ENCODE measurements around the gene HBA2.

The HBA2 gene

DNA sequence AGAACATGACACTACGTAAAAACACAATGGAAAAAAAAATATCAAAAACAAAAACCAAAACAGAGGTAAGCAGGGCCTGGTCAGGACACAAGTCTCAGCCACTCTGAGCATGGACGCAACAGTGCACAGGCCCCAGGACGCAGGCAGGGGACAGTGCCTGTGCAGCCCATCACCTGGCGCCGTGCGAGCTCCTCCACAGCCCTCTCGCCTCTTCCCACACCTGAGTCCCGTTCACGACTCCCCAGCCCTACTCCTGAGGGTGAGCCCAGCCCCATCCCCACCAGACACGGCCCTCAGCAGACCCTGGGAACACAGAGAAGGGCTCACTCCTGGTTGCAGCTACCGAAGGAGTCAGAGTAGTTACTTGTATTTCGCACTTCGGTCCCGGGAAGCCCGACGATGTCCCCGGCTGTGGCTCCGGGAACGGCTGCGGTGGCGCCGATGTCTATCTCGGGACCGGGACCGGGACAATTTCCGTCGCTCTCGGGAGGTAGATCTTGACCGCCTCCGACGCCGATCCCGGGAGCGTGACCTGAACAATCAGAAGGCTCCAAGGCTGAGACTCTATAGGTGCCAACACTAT is 17.0 kb downstream of the HBA2 start:
- in situ Hi-C loops (cut with HindIII; ENCODE audit: low sequenced_read_pairs): no loop called here
- no peak for DNase-seq (ENCODE audit: low read depth, low spot score)
- no peak overlapping the region for H3K4me3 ChIP-seq (ENCODE audit: low read depth, low read length)
- TF ChIP-seq, protein P1, sequence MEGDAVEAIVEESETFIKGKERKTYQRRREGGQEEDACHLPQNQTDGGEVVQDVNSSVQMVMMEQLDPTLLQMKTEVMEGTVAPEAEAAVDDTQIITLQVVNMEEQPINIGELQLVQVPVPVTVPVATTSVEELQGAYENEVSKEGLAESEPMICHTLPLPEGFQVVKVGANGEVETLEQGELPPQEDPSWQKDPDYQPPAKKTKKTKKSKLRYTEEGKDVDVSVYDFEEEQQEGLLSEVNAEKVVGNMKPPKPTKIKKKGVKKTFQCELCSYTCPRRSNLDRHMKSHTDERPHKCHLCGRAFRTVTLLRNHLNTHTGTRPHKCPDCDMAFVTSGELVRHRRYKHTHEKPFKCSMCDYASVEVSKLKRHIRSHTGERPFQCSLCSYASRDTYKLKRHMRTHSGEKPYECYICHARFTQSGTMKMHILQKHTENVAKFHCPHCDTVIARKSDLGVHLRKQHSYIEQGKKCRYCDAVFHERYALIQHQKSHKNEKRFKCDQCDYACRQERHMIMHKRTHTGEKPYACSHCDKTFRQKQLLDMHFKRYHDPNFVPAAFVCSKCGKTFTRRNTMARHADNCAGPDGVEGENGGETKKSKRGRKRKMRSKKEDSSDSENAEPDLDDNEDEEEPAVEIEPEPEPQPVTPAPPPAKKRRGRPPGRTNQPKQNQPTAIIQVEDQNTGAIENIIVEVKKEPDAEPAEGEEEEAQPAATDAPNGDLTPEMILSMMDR (IDR thresholded peaks at IDR 0.05; ENCODE audit: low read depth, low read length): no peak

DNA sequence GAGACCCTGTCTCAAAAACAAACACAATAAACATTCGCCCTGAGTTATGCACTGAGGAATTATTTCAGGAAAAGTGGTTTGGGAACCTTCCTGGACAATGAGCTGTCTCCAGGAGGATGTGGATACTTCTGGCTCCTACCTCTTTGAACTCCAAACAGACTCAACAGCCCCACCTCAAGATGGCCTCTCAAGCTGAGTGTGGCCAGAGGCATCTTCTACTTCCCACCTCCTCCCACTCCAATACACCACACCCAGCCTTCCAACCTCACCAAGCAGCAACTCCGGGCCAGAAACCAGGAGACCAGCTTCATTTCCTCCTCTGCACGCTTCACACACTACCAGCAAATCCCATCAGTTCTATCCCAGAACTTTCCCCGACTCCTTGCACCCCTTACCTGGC is 19.2 kb downstream of the HBA2 start:
- in situ Hi-C loops (cut with HindIII; ENCODE audit: low sequenced_read_pairs): no loop called here
- no peak for DNase-seq (ENCODE audit: low read depth, low spot score)
- TF ChIP-seq, protein P1 (IDR thresholded peaks at IDR 0.05; ENCODE audit: low read depth, low read length): no peak
- H3K4me3 ChIP-seq (ENCODE audit: low read depth, low read length): no peak overlapping the region

DNA sequence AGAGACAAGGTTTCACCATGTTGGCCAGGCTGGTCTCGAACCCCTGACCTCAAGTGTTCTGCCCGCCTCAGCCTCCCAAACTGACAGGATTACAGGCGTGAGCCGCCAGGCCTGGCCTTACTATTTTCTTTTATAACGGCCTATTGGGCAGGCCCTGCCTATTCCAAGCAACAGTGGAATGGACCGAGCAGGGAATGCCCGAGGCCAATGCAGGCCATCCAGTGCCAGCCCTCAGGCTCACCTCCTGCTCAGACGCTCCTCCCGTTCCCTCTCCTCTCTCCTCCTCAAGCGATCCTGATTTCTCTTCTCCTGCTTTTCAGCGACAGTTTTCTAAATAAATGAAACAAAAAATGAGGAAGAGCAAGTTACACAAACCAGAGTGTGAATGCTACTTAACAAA is 20.0 kb downstream of the HBA2 start:
- DNase-seq (ENCODE audit: low read depth, low spot score): no peak
- H3K4me3 ChIP-seq (ENCODE audit: low read depth, low read length): no peak overlapping the region
- in situ Hi-C loops (cut with HindIII; ENCODE audit: low sequenced_read_pairs): no loop called here
- TF ChIP-seq, protein P1 (IDR thresholded peaks at IDR 0.05; ENCODE audit: low read depth, low read length): no peak

DNA sequence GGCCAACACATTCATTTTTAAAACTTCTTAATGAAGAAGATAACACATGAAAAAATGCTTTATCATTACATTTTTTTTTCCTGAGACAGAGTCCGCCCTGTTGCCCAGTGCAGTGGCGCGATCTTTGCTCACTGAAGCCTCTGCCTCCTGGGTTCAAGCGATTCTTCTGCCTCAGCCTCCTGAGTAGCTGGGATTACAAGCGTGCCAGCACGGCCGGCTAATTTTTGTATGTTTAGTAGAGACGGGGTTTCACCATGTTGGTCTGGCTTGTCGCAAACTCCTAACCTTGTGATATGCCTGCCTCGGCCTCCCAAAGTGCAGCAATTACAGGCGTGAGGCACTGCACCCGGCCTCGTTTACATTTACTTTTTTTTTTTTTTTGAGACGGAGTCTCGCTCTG is 20.8 kb downstream of the HBA2 start:
- TF ChIP-seq, protein P1 (IDR thresholded peaks at IDR 0.05; ENCODE audit: low read depth, low read length): no peak
- in situ Hi-C loops (cut with HindIII; ENCODE audit: low sequenced_read_pairs): no loop called here
- DNase-seq (ENCODE audit: low read depth, low spot score): no peak

DNA sequence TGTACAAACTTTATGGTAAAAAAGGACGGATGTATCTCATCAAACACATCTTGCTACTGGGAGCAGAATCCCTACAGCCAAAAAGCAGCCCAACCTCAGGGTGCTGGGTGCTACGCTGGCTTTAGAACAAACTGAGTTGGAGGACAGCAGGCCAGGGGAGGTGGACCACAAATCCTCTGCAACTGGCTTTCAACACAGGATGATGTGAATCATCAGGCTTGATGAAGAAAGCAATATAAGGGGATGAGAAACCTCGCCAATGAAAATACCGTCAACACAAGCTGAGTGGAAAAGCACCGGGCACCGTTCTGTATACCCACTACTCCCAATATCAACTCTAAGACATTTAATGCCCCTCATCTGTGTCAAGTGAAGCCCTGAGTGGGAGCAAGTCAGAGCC is 21.8 kb downstream of the HBA2 start:
- TF ChIP-seq, protein P1 (IDR thresholded peaks at IDR 0.05; ENCODE audit: low read depth, low read length): no peak
- DNase-seq (ENCODE audit: low read depth, low spot score): peak; percentile 19
- in situ Hi-C loops (cut with HindIII; ENCODE audit: low sequenced_read_pairs): no loop called here

More for the DNA sequence above, 20.8 kb downstream of the HBA2 start:
- H3K4me3 ChIP-seq (ENCODE audit: low read depth, low read length): no peak overlapping the region

DNA sequence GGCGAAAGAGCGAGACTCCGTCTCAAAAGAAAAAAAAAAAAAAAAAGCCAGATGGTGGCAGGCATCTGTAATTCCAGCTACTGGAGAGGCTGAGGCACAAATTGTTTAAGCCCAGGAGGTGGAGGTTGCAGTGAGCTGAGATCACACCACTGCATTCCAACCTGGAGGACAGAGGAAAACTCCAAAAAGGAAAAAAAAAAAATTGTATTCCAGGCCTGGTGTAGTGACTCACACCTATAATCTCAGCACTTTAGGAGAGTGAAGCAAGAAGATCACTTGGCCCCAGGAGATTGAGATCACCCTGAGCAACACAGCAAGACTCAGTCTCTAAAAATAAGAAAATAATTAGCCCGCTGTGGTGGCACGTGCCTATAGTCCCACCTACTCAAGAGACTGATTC is 27.7 kb downstream of the HBA2 start:
- in situ Hi-C loops (cut with HindIII; ENCODE audit: low sequenced_read_pairs): no loop called here

More for the DNA sequence above, 21.8 kb downstream of the HBA2 start:
- H3K4me3 ChIP-seq (ENCODE audit: low read depth, low read length): no peak overlapping the region

More for the DNA sequence above, 27.7 kb downstream of the HBA2 start:
- TF ChIP-seq, protein P1 (IDR thresholded peaks at IDR 0.05; ENCODE audit: low read depth, low read length): no peak
- peak; percentile 24 for DNase-seq (ENCODE audit: low read depth, low spot score)
- no peak overlapping the region for H3K4me3 ChIP-seq (ENCODE audit: low read depth, low read length)
